ENCODE data around the gene GNG2. TPM values are rescaled to one million over a fixed set of nuclear protein-coding genes. Genes with fewer than 3 reads are reported as not detected.

The GNG2 gene
- total RNA-seq, 1 experiment from 2014 or later = 9.3 TPM

DNA sequence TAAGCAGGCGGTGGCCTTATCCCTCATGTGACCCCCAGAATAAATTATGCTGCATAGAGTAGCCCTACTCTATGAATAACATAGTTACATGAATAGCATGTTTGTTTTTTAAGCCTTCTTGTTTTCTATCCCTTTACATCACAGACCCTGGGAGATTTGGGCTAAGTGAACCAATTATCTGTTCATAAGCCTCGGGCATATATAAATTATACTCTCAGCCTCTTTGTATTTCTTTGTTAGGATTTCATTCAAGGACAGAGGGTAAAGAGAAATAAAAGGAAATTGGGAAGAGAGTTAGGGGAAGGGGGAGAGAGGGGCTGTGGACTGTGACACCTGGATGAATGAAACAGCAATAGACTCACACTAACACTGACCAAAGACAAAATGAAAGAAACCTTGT is 93.6 kb downstream of the GNG2 start:
- H4K20me1 ChIP-seq (ENCODE audit: low read length) = no peaks in the 10 kb centered on the region
- no peaks in the 10 kb centered on the region for H3K27me3 ChIP-seq (ENCODE audit: low read length)
- H2AFZ ChIP-seq (ENCODE audit: low read length) = no peak overlapping the region
- H3K9me3 ChIP-seq (ENCODE audit: low read length) = no peaks in the 10 kb centered on the region
- ChIA-PET CTCF (no interaction called here), POLR2A (ENCODE audit: unreplicated experiment) (no interaction called here)
- no peaks in the 10 kb centered on the region for H3K4me1 ChIP-seq (ENCODE audit: insufficient read depth, low read length)
- no peaks in the 10 kb centered on the region for H3K79me2 ChIP-seq (ENCODE audit: low read length)
- H3K27ac ChIP-seq (ENCODE audit: low read length) = no peak overlapping the region
- H3K4me2 ChIP-seq (ENCODE audit: low read length) = no peak overlapping the region
- intact Hi-C loops (cut with micrococcal nuclease) = no loop called here
- ATAC-seq (no peak), DNase-seq (no peak)
- BruUV-seq (replicated peaks) = no TSS peak
- H3F3A ChIP-seq (ENCODE audit: low read length, unreplicated experiment) = no peaks in the 10 kb centered on the region
- no peaks in the 10 kb centered on the region for H3K36me3 ChIP-seq (ENCODE audit: low read depth, low read length)
- TF ChIP-seq, protein P1, sequence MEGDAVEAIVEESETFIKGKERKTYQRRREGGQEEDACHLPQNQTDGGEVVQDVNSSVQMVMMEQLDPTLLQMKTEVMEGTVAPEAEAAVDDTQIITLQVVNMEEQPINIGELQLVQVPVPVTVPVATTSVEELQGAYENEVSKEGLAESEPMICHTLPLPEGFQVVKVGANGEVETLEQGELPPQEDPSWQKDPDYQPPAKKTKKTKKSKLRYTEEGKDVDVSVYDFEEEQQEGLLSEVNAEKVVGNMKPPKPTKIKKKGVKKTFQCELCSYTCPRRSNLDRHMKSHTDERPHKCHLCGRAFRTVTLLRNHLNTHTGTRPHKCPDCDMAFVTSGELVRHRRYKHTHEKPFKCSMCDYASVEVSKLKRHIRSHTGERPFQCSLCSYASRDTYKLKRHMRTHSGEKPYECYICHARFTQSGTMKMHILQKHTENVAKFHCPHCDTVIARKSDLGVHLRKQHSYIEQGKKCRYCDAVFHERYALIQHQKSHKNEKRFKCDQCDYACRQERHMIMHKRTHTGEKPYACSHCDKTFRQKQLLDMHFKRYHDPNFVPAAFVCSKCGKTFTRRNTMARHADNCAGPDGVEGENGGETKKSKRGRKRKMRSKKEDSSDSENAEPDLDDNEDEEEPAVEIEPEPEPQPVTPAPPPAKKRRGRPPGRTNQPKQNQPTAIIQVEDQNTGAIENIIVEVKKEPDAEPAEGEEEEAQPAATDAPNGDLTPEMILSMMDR (conservative IDR thresholded peaks at IDR 0.05; ENCODE audit: low read depth, low read length) = no peak
- TF ChIP-seq EZH2phosphoT487 (IDR thresholded peaks at IDR 0.05; ENCODE audit: borderline replicate concordance, low read length) (no peak), EZH2 (IDR thresholded peaks at IDR 0.05; ENCODE audit: low read length, unreplicated experiment) (no peak)
- no peak overlapping the region for H3K4me3 ChIP-seq (ENCODE audit: low read length)
- no peak overlapping the region for H3K9ac ChIP-seq (ENCODE audit: low read length)
- H3K9me2 ChIP-seq (replicated peaks; ENCODE audit: low read length) = no peaks in the 10 kb centered on the region

DNA sequence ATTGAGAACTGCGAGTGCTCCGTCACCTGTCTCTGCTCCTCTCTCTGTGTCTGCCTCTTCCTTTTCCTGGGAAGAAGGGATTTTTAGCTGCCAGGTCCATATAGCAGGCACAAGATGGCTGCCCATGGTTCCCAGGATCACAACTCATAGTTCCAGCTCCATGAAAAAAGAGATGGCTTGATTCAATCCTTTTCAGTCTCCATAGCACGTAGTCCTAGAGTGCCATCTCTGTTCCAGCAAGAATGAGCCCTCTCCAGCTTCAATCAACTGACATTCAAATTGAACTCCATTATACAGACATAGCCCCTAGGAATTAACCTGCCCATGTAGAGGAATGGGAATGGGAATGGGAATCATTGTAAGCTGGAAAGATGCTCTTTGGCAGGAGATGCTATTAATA is 94.2 kb downstream of the GNG2 start:
- Histone ChIP-seq H3K9me3 (ENCODE audit: low read length) (no peaks in the 10 kb centered on the region), H3K79me2 (ENCODE audit: low read length) (no peaks in the 10 kb centered on the region), H2AFZ (ENCODE audit: low read length) (no peak overlapping the region), H3K4me1 (ENCODE audit: insufficient read depth, low read length) (no peaks in the 10 kb centered on the region), H3K27me3 (ENCODE audit: low read length) (no peaks in the 10 kb centered on the region), H3F3A (ENCODE audit: low read length, unreplicated experiment) (no peaks in the 10 kb centered on the region), H4K20me1 (ENCODE audit: low read length) (no peaks in the 10 kb centered on the region), H3K4me2 (ENCODE audit: low read length) (no peak overlapping the region), H3K9me2 (replicated peaks; ENCODE audit: low read length) (no peaks in the 10 kb centered on the region), H3K9ac (ENCODE audit: low read length) (no peak overlapping the region), H3K27ac (ENCODE audit: low read length) (no peak overlapping the region), H3K4me3 (ENCODE audit: low read length) (no peak overlapping the region), H3K36me3 (ENCODE audit: low read depth, low read length) (no peaks in the 10 kb centered on the region)
- POLR2A ChIA-PET (ENCODE audit: unreplicated experiment) = no interaction called here
- no peak for TF ChIP-seq EZH2 (IDR thresholded peaks at IDR 0.05; ENCODE audit: low read length, unreplicated experiment)
- no peak for TF ChIP-seq EZH2phosphoT487 (IDR thresholded peaks at IDR 0.05; ENCODE audit: borderline replicate concordance, low read length)
- TF ChIP-seq, protein P1 (conservative IDR thresholded peaks at IDR 0.05; ENCODE audit: low read depth, low read length) = peak; percentile 37; the same call in 1 of the 2 replicates
- DNase-seq = peak; percentile 6
- no TSS peak for BruUV-seq (replicated peaks)
- ATAC-seq = no peak
- CTCF ChIA-PET = no interaction called here
- intact Hi-C loops (cut with micrococcal nuclease) = no loop called here

DNA sequence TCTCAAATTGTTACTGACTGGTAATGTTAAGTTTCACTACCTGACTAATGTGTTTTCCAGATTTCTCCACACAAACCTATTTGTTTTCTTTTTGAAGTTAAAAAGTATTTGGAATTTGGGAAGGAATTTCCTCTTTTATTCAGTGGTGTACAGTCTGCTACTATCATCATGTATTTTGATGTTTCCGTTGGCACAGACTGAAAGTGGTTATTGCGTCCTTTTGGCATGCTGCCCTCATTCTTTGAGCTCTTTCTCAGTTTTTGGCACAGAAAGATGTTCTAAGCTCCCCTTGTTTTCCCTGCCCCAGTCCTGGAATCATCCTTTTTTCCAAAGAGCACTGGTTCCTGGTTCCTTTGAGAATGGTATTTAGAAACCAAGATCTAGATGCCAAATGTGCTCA is 97.5 kb downstream of the GNG2 start:
- no peaks in the 10 kb centered on the region for H3K9me3 ChIP-seq (ENCODE audit: low read length)
- BruUV-seq (replicated peaks) = no TSS peak
- H3K4me3 ChIP-seq (ENCODE audit: low read length) = no peak overlapping the region
- DNase-seq = no peak
- no peaks in the 10 kb centered on the region for H3K79me2 ChIP-seq (ENCODE audit: low read length)
- no peaks in the 10 kb centered on the region for H3K27me3 ChIP-seq (ENCODE audit: low read length)
- TF ChIP-seq EZH2 (IDR thresholded peaks at IDR 0.05; ENCODE audit: low read length, unreplicated experiment) (no peak), EZH2phosphoT487 (IDR thresholded peaks at IDR 0.05; ENCODE audit: borderline replicate concordance, low read length) (no peak)
- TF ChIP-seq, protein P1 (conservative IDR thresholded peaks at IDR 0.05; ENCODE audit: low read depth, low read length) = no peak
- intact Hi-C loops (cut with micrococcal nuclease) = no loop called here
- H3K36me3 ChIP-seq (ENCODE audit: low read depth, low read length) = no peaks in the 10 kb centered on the region
- H3F3A ChIP-seq (ENCODE audit: low read length, unreplicated experiment) = no peaks in the 10 kb centered on the region
- POLR2A ChIA-PET (ENCODE audit: unreplicated experiment) = no interaction called here
- no peak overlapping the region for H3K4me2 ChIP-seq (ENCODE audit: low read length)
- H2AFZ ChIP-seq (ENCODE audit: low read length) = no peak overlapping the region
- no peak for ATAC-seq
- no peaks in the 10 kb centered on the region for H4K20me1 ChIP-seq (ENCODE audit: low read length)
- CTCF ChIA-PET = interaction anchor here (1.1 kb wide), 1 partner anchor 21 kb away, joined by 5 read pairs; no protein-coding TSS in a partner anchor
- no peaks in the 10 kb centered on the region for H3K4me1 ChIP-seq (ENCODE audit: insufficient read depth, low read length)
- H3K9ac ChIP-seq (ENCODE audit: low read length) = no peak overlapping the region
- no peak overlapping the region for H3K27ac ChIP-seq (ENCODE audit: low read length)
- H3K9me2 ChIP-seq (replicated peaks; ENCODE audit: low read length) = no peaks in the 10 kb centered on the region
